Liver (tissue), 3 donors: ENCODE data around the gene CREBL2.

Source experiments
- EGR1 ChIP-seq, 2 donors: IDR thresholded peaks; 2 replicates each; pipeline ENCODE4 v1.6.1; 2016 to 2018; ENCODE audit warnings: antibody characterized with exemption in 2 of 2, low read depth in 2 of 2
- GABPA ChIP-seq, 2 donors: IDR thresholded peaks in 1 of 2; conservative IDR thresholded peaks in 1 of 2; 2 replicates each; pipeline ENCODE4 v1.6.1; 2016; ENCODE audit warnings: antibody characterized with exemption in 2 of 2, mild to moderate bottlenecking in 1 of 2, moderate library complexity in 1 of 2
- RAD21 ChIP-seq, 2 donors: IDR thresholded peaks; 2 replicates each; pipeline ENCODE4 v1.6.1; 2016; ENCODE audit warnings: antibody characterized with exemption in 2 of 2, mild to moderate bottlenecking in 2 of 2
- RXRA ChIP-seq, 2 donors: IDR thresholded peaks; 2 replicates each; pipeline ENCODE4 v1.6.1; 2017 to 2018; ENCODE audit warnings: antibody characterized with exemption in 2 of 2, mild to moderate bottlenecking in 1 of 2
- TF ChIP-seq, protein P1 (sequence below): fragments of 150-350 bp; IDR thresholded peaks from 2 replicates; pipeline ENCODE4 v1.5.1; 2017; ENCODE audit warnings: improper control_type of control experiment, low read depth, low read length; ENCODE audit not compliant: missing input control
- TF ChIP-seq, protein P2 (sequence below): IDR thresholded peaks from 2 replicates; pipeline ENCODE4 v1.6.1; 2016; ENCODE audit warnings: antibody characterized with exemption, mild to moderate bottlenecking
- donor health status: healthy.
- donor health status: healthy.

DNA sequence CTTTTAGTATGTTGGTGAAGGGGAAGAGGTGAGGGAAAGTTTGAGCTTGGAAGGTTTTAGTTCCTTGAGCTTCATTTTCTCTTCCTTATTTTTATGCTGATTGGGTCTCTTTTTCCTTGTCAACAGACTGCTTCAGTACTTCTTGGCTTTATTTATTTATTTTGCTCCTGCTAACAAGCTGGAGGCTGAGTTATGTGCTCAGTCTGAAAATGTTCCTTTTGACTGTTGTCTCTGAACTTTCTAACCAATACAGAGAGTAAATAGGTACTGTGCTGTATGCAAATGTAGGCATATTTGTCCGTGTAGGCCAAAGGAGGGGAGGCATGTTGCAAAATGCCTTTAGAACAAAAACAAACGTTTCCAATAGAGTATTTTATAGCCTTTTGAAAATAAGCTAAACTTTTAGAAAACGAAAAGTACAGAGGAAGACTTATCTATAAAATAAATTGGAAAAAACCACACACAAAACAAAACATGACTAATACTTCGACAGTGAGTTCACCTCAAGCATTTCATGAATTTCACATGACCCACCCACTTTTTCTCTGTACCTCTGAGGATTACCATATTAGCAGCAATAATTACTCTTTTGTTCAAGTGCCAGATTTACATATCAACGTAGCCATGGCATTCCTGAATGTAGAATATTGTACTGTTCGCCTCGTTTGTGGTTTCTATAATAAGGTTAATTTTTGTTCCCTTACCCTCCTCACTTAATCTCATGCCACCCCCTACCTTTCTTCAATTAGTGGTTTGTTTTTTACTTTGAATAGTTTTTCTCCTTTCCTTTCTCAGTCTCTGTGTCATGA, 4.7 kb upstream of the CREBL2 start:
- TF ChIP-seq, protein P1, sequence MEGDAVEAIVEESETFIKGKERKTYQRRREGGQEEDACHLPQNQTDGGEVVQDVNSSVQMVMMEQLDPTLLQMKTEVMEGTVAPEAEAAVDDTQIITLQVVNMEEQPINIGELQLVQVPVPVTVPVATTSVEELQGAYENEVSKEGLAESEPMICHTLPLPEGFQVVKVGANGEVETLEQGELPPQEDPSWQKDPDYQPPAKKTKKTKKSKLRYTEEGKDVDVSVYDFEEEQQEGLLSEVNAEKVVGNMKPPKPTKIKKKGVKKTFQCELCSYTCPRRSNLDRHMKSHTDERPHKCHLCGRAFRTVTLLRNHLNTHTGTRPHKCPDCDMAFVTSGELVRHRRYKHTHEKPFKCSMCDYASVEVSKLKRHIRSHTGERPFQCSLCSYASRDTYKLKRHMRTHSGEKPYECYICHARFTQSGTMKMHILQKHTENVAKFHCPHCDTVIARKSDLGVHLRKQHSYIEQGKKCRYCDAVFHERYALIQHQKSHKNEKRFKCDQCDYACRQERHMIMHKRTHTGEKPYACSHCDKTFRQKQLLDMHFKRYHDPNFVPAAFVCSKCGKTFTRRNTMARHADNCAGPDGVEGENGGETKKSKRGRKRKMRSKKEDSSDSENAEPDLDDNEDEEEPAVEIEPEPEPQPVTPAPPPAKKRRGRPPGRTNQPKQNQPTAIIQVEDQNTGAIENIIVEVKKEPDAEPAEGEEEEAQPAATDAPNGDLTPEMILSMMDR, result no peak
- TF ChIP-seq, protein P2, sequence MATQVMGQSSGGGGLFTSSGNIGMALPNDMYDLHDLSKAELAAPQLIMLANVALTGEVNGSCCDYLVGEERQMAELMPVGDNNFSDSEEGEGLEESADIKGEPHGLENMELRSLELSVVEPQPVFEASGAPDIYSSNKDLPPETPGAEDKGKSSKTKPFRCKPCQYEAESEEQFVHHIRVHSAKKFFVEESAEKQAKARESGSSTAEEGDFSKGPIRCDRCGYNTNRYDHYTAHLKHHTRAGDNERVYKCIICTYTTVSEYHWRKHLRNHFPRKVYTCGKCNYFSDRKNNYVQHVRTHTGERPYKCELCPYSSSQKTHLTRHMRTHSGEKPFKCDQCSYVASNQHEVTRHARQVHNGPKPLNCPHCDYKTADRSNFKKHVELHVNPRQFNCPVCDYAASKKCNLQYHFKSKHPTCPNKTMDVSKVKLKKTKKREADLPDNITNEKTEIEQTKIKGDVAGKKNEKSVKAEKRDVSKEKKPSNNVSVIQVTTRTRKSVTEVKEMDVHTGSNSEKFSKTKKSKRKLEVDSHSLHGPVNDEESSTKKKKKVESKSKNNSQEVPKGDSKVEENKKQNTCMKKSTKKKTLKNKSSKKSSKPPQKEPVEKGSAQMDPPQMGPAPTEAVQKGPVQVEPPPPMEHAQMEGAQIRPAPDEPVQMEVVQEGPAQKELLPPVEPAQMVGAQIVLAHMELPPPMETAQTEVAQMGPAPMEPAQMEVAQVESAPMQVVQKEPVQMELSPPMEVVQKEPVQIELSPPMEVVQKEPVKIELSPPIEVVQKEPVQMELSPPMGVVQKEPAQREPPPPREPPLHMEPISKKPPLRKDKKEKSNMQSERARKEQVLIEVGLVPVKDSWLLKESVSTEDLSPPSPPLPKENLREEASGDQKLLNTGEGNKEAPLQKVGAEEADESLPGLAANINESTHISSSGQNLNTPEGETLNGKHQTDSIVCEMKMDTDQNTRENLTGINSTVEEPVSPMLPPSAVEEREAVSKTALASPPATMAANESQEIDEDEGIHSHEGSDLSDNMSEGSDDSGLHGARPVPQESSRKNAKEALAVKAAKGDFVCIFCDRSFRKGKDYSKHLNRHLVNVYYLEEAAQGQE, result no peak
- TF ChIP-seq RAD21 (IDR thresholded peaks at IDR 0.05) (no peak), RXRA (IDR thresholded peaks at IDR 0.05) (no peak), EGR1 (IDR thresholded peaks at IDR 0.05; ENCODE audit: low read depth in 2 of 2) (no peak), GABPA (IDR thresholded peaks at IDR 0.05 in 1 of 2, conservative IDR thresholded peaks at IDR 0.05 in 1 of 2) (no peak)
